ENCODE data around the gene EZR. TPM values are rescaled to one million over a fixed set of nuclear protein-coding genes. Genes with fewer than 3 reads are reported as not detected.
"Not testable (repeated sequence)": the region's sequence is repeated elsewhere in the genome, so short reads cannot be mapped to it uniquely, and the experiment has no call there.

EZR gene
- polyA plus RNA-seq, 1 donor, result 270 TPM

- WGBS (ENCODE audit: insufficient coverage, low lambda C conversion rate), result 17% methylated on average over 3 of the region's 3 CpGs
- Histone ChIP-seq H3K4me3 (ENCODE audit: low read length) (no peak overlapping the region), H3K9me3 (ENCODE audit: control insufficient read depth, low read depth, low read length) (no peaks in the 10 kb centered on the region), H3K36me3 (ENCODE audit: control insufficient read depth, insufficient read depth, low read length) (peaks cover 11% of the 10 kb centered on the region), H3K27me3 (ENCODE audit: control insufficient read depth, insufficient read depth, low read length) (no peaks in the 10 kb centered on the region), H3K4me1 (ENCODE audit: control insufficient read depth, insufficient read depth, low read length) (peaks cover 78% of the 10 kb centered on the region), H3K27ac (ENCODE audit: low read length) (peak overlapping the region; percentile 91)
- no peak for DNase-seq
Measured at GRCh38 chr6:158797331-158798310, 21.5 kb downstream of the EZR start.

- peaks cover 72% of the 10 kb centered on the region for H3K4me1 ChIP-seq (ENCODE audit: control insufficient read depth, insufficient read depth, low read length)
- H3K27me3 ChIP-seq (ENCODE audit: control insufficient read depth, insufficient read depth, low read length), result no peaks in the 10 kb centered on the region
- no CpG with 5 or more reads among the region's 3 CpGs for WGBS (ENCODE audit: insufficient coverage, low lambda C conversion rate)
- no peak for DNase-seq
- H3K36me3 ChIP-seq (ENCODE audit: control insufficient read depth, insufficient read depth, low read length), result peaks cover 13% of the 10 kb centered on the region
- H3K27ac ChIP-seq (ENCODE audit: low read length), result peak overlapping the region; percentile 91
- no peak overlapping the region for H3K4me3 ChIP-seq (ENCODE audit: low read length)
- no peaks in the 10 kb centered on the region for H3K9me3 ChIP-seq (ENCODE audit: control insufficient read depth, low read depth, low read length)
Measured at GRCh38 chr6:158796353-158796752, 22.8 kb downstream of the EZR start.

DNA sequence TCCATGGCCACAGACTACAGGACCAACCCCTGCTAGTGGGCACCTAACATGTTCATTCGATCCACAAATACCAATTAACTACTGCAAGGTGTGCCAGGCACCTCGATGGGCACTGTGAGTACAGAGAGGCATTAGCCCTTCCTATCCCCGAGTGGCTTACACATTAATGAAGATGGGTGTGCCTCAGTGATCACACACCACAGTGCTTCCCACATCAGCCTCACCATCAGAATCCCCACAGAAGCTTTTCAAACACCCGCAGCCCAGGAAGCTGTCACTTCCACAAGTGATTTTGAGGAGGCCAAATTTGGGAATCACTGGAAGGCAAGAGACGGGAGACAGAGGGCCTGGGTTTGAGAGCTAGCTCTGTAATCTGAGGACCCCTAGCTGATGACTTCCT lies 23.7 kb downstream of the EZR start:
- Histone ChIP-seq H3K27ac (ENCODE audit: low read length) (peak overlapping the region; percentile 91), H3K36me3 (ENCODE audit: control insufficient read depth, insufficient read depth, low read length) (peaks cover 13% of the 10 kb centered on the region), H3K4me1 (ENCODE audit: control insufficient read depth, insufficient read depth, low read length) (peaks cover 65% of the 10 kb centered on the region), H3K27me3 (ENCODE audit: control insufficient read depth, insufficient read depth, low read length) (no peaks in the 10 kb centered on the region), H3K4me3 (ENCODE audit: low read length) (no peak overlapping the region), H3K9me3 (ENCODE audit: control insufficient read depth, low read depth, low read length) (no peaks in the 10 kb centered on the region)
- DNase-seq, result no peak
- no CpG with 5 or more reads among the region's 5 CpGs for WGBS (ENCODE audit: insufficient coverage, low lambda C conversion rate)

DNA sequence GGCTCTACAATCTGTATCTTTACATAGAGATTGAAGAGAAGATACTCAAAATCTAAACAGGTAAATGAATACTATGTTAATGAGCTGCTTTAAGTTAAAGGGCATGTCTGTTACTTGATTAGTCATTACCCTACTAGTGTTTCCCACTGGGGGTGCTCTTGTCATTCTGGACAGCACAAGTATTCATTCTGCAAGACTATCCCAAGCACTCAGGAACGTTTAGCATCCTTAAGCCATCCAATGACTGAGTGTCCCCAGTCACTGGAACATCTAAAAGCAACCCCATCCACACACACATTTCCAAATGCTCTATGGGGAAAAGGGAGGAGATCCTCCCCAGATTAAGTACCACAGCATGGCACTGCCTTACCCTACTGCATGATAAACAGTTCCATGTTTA lies 25.7 kb downstream of the EZR start:
- H3K36me3 ChIP-seq (ENCODE audit: control insufficient read depth, insufficient read depth, low read length), result peaks cover 22% of the 10 kb centered on the region
- no CpG with 5 or more reads among the region's 1 CpG for WGBS (ENCODE audit: insufficient coverage, low lambda C conversion rate)

DNA sequence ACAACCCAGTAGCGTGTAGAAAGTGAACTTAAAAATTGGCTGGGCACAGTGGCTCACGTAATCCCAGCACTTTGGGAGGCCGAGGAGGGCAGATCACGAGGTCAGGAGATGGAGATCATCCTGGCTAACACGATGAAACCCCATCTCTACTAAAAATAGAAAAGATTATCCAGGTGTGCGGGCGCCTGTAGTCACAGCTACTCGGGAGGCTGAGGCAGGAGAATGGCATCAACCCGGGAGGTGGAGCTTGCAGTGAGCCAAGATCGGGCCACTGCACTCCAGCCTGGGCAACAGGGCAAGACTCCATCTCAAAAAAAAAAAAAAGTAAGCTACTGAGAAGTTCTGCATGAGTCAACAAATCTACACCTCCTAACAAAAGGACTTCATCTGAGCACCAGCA lies 26.7 kb downstream of the EZR start:
- H3K4me3 ChIP-seq (ENCODE audit: low read length); H3K9me3 ChIP-seq (ENCODE audit: control insufficient read depth, low read depth, low read length); DNase-seq; H3K27ac ChIP-seq (ENCODE audit: low read length); H3K27me3 ChIP-seq (ENCODE audit: control insufficient read depth, insufficient read depth, low read length): not testable (repeated sequence)
- no CpG with 5 or more reads among the region's 10 CpGs for WGBS (ENCODE audit: insufficient coverage, low lambda C conversion rate)
- H3K4me1 ChIP-seq (ENCODE audit: control insufficient read depth, insufficient read depth, low read length), result peaks cover 57% of the 10 kb centered on the region
- H3K36me3 ChIP-seq (ENCODE audit: control insufficient read depth, insufficient read depth, low read length), result peaks cover 28% of the 10 kb centered on the region

More for the DNA sequence above, 25.7 kb downstream of the EZR start:
- no peak overlapping the region for H3K4me3 ChIP-seq (ENCODE audit: low read length)
- peaks cover 56% of the 10 kb centered on the region for H3K4me1 ChIP-seq (ENCODE audit: control insufficient read depth, insufficient read depth, low read length)
- no peaks in the 10 kb centered on the region for H3K27me3 ChIP-seq (ENCODE audit: control insufficient read depth, insufficient read depth, low read length)
- H3K27ac ChIP-seq (ENCODE audit: low read length), result no peak overlapping the region
- H3K9me3 ChIP-seq (ENCODE audit: control insufficient read depth, low read depth, low read length), result no peaks in the 10 kb centered on the region
- no peak for DNase-seq

DNA sequence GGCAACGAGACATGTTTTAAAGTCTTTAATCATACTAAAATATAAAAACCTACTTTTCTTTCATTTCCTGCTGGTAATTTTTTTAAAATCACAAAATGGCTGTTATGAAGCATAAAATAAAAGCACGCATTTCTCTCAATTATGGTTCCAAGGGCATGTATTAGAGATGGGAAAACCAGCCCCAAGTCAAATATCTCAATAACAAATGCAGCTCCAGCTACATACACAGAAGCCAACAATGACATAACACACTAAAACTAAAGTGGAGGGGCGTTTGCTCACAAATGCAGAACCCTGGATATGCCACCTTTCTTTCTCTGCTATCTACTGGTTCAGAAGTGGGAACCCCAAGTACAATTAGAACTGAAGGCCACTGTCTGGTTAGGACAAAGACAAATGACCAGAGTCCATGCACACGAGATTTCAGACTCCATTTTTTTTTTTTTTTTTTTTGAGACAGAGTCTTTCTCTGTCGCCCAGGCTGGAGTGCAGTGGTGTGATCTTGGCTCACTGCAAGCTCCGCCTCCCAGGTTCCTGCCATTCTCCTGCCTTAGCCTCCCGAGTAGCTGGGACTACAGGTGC lies 27.8 kb downstream of the EZR start:
- Histone ChIP-seq H3K27me3 (ENCODE audit: control insufficient read depth, insufficient read depth, low read length) (no peaks in the 10 kb centered on the region), H3K9me3 (ENCODE audit: control insufficient read depth, low read depth, low read length) (no peaks in the 10 kb centered on the region), H3K36me3 (ENCODE audit: control insufficient read depth, insufficient read depth, low read length) (peaks cover 38% of the 10 kb centered on the region), H3K27ac (ENCODE audit: low read length) (peak overlapping the region; percentile 29), H3K4me1 (ENCODE audit: control insufficient read depth, insufficient read depth, low read length) (peaks cover 56% of the 10 kb centered on the region), H3K4me3 (ENCODE audit: low read length) (no peak overlapping the region)
- DNase-seq, result no peak
- WGBS (ENCODE audit: insufficient coverage, low lambda C conversion rate), result 100% methylated on average over 1 of the region's 7 CpGs

DNA sequence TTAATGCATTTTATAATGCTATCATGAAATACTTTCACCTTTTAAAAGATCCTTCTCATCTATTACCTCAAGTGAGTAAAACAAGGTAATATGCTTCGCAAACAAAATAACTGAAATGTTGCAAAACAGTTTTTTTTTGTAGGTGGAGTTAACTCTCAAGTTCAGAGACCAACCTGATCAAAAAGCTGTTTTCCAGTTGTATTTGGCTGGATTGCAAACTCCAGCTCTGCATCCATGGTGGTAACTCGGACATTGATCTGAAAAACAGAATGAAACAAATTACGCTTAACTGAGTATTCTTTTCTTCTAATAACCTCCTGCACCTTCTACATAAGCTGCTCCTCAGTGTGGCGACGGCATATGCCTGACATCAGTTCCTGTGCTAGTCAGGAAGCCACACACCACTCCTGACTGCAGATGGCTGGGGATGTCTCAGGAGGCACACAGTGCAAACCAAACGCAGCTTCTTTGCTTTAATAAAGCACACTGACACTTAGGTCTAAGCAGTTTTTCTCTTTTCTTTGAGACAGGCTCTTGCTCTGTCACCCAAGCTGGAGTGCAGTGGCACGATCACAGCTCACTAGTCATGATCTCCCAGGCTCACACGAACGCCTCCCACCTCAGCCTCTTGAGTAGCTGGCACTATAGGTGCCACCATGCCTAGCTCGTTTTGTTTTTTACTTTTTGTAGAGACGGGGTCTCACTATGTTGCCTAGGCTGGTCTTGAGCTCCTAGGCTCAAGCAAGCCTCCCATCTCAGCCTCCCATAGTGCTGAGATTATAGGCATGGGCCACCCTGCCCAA lies 29.9 kb downstream of the EZR start:
- peaks cover 48% of the 10 kb centered on the region for H3K36me3 ChIP-seq (ENCODE audit: control insufficient read depth, insufficient read depth, low read length)
- H3K4me3 ChIP-seq (ENCODE audit: low read length), result no peak overlapping the region
- no peak for DNase-seq

GRCh38 chr6:158787395-158787794 lies 31.8 kb downstream of the EZR start:
- Histone ChIP-seq H3K27ac (ENCODE audit: low read length) (peak overlapping the region; percentile 87), H3K4me1 (ENCODE audit: control insufficient read depth, insufficient read depth, low read length) (peaks cover 53% of the 10 kb centered on the region), H3K36me3 (ENCODE audit: control insufficient read depth, insufficient read depth, low read length) (peaks cover 67% of the 10 kb centered on the region), H3K4me3 (ENCODE audit: low read length) (no peak overlapping the region), H3K27me3 (ENCODE audit: control insufficient read depth, insufficient read depth, low read length) (no peaks in the 10 kb centered on the region), H3K9me3 (ENCODE audit: control insufficient read depth, low read depth, low read length) (no peaks in the 10 kb centered on the region)
- no CpG with 5 or more reads among the region's 6 CpGs for WGBS (ENCODE audit: insufficient coverage, low lambda C conversion rate)
- no peak for DNase-seq

More for the DNA sequence above, 29.9 kb downstream of the EZR start:
- Histone ChIP-seq H3K27me3 (ENCODE audit: control insufficient read depth, insufficient read depth, low read length) (no peaks in the 10 kb centered on the region), H3K4me1 (ENCODE audit: control insufficient read depth, insufficient read depth, low read length) (peaks cover 44% of the 10 kb centered on the region), H3K27ac (ENCODE audit: low read length) (peak overlapping the region; percentile 49), H3K9me3 (ENCODE audit: control insufficient read depth, low read depth, low read length) (no peaks in the 10 kb centered on the region)
- no CpG with 5 or more reads among the region's 11 CpGs for WGBS (ENCODE audit: insufficient coverage, low lambda C conversion rate)

DNA sequence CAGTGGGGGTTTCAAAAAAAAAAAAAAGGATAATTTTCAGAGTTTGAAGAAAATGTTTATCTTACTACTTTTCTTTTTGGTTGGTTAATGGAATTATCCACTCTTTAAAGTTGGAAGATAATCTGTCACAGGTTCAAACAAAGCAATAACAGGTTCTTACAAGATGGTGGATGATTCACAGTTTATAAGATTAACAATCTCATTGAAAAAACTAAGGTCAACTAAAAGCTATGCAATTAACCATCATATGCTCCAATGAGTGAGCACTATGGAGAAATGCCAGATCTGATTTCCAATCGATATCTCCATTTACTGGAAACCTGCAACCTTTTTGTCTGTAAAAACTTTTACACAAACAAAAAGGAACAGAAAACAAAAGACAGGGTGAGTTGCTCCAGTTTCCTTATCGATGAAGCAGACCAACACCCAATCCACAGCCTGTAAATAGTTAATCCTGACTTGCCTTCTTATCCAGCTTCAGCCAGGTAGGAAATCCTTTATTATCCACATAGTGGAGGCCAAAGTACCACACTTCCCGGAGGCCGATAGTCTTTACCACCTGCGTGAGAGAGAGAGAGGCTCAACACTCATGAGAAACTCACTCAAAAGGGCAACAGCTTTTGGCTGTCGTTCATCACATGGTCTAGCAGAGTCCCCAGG lies 32.4 kb downstream of the EZR start:
- Histone ChIP-seq H3K4me1 (ENCODE audit: control insufficient read depth, insufficient read depth, low read length) (peaks cover 59% of the 10 kb centered on the region), H3K27ac (ENCODE audit: low read length) (peak overlapping the region; percentile 87), H3K27me3 (ENCODE audit: control insufficient read depth, insufficient read depth, low read length) (no peaks in the 10 kb centered on the region), H3K9me3 (ENCODE audit: control insufficient read depth, low read depth, low read length) (no peaks in the 10 kb centered on the region), H3K4me3 (ENCODE audit: low read length) (no peak overlapping the region), H3K36me3 (ENCODE audit: control insufficient read depth, insufficient read depth, low read length) (peaks cover 71% of the 10 kb centered on the region)
- WGBS (ENCODE audit: insufficient coverage, low lambda C conversion rate), result no CpG with 5 or more reads among the region's 6 CpGs
- DNase-seq, result peak; percentile 72 to 92

GRCh38 chr6:158785036-158785435 lies 34.1 kb downstream of the EZR start:
- no peaks in the 10 kb centered on the region for H3K9me3 ChIP-seq (ENCODE audit: control insufficient read depth, low read depth, low read length)
- H3K27me3 ChIP-seq (ENCODE audit: control insufficient read depth, insufficient read depth, low read length), result no peaks in the 10 kb centered on the region
- peaks cover 86% of the 10 kb centered on the region for H3K36me3 ChIP-seq (ENCODE audit: control insufficient read depth, insufficient read depth, low read length)
- peak overlapping the region; percentile 16 for H3K27ac ChIP-seq (ENCODE audit: low read length)
- H3K4me1 ChIP-seq (ENCODE audit: control insufficient read depth, insufficient read depth, low read length), result peaks cover 63% of the 10 kb centered on the region
- no CpG with 5 or more reads among the region's 12 CpGs for whole genome bisulfite sequencing (ENCODE audit: insufficient coverage, low lambda C conversion rate)
- no peak overlapping the region for H3K4me3 ChIP-seq (ENCODE audit: low read length)
- DNase-seq, result no peak

Measured in large intestine (tissue), 3 donors.